Endothelial cell of umbilical vein (primary cell): ENCODE data around the gene BPIFA2.

Source experiments
- CTCF ChIP-seq, 2 donors: IDR thresholded peaks; 1 replicate in 1 of 2; 2 replicates in 1 of 2; pipeline ENCODE4 v1.5.1; 2011; ENCODE audit warnings: low read length in 2 of 2, mild to moderate bottlenecking in 2 of 2, moderate library complexity in 2 of 2, control low read depth in 1 of 2, inconsistent platforms in 1 of 2, low read depth in 1 of 2; ENCODE audit not compliant: insufficient read depth in 1 of 2; ENCODE audit errors: extremely low read depth in 1 of 2
- EZH2 ChIP-seq: IDR thresholded peaks from 2 replicates; pipeline ENCODE4 v1.6.1; 2012; ENCODE audit warnings: borderline replicate concordance, low read depth, mild to moderate bottlenecking, moderate library complexity, low read length, inconsistent platforms; ENCODE audit not compliant: severe bottlenecking
- GATA2 ChIP-seq: IDR thresholded peaks from 2 replicates; pipeline ENCODE4 v1.7.0; 2011; ENCODE audit warnings: low read depth, mild to moderate bottlenecking, moderate library complexity, mixed read lengths, low read length; ENCODE audit not compliant: insufficient read length, insufficient read depth
- MAX ChIP-seq: IDR thresholded peaks from 2 replicates; pipeline ENCODE4 v1.6.1; 2011; ENCODE audit not compliant: insufficient read depth, insufficient read length
- POLR2A ChIP-seq: IDR thresholded peaks from 2 replicates; pipeline ENCODE4 v1.6.1; 2012; ENCODE audit warnings: low read depth, mild to moderate bottlenecking, control low read depth, low read length
- POLR2AphosphoS5 ChIP-seq: IDR thresholded peaks from 2 replicates; pipeline ENCODE4 v1.6.1; 2012; ENCODE audit warnings: low read depth, mild to moderate bottlenecking, control low read depth, low read length, moderate library complexity; ENCODE audit not compliant: insufficient read depth

GRCh38 chr20:33139467-33139866, 28.5 kb upstream of the BPIFA2 start:
- TF ChIP-seq CTCF (IDR thresholded peaks at IDR 0.05; ENCODE audit: extremely low read depth in 1 of 2, insufficient read depth in 1 of 2, low read depth in 1 of 2, low read length in 2 of 2) (no peak), MAX (no peak), POLR2A (no peak), EZH2 (no peak), POLR2AphosphoS5 (no peak), GATA2 (no peak)
